ENCODE data around the gene TBC1D16. TPM values are rescaled to one million over a fixed set of nuclear protein-coding genes. Genes with fewer than 3 reads are reported as not detected.

The TBC1D16 gene
- total and polyA plus RNA-seq, 8 donors: 4.9 to 31.4 (median 19.7) TPM

GRCh38 chr17:80055597-80055996 is 19.9 kb upstream of the TBC1D16 start:
- Histone ChIP-seq H3K9me3 (no peaks in the 10 kb centered on the region), H3K27ac (no peak overlapping the region), H3K4me1 (no peaks in the 10 kb centered on the region), H3K36me3 (no peaks in the 10 kb centered on the region), H3K27me3 (no peaks in the 10 kb centered on the region), H3K4me3 (no peak overlapping the region)
- WGBS, 2 donors: 87 to 92% methylated on average over 9 of the region's 9 CpGs
- no peak for TF ChIP-seq CTCF (IDR thresholded peaks at IDR 0.05)
- DNase-seq (no peak), ATAC-seq (no peak), FAIRE-seq (no peak)
- intact Hi-C loops (cut with DNase I): no loop called here

- Histone ChIP-seq H3K36me3 (no peaks in the 10 kb centered on the region), H3K27me3 (no peaks in the 10 kb centered on the region), H3K4me3 (no peak overlapping the region), H3K27ac (peak overlapping the region in 1 of 4 donors; percentile 23), H3K4me1 (no peaks in the 10 kb centered on the region), H3K9me3 (no peaks in the 10 kb centered on the region)
- 91% methylated on average over 10 of the region's 10 CpGs for WGBS, 2 donors
- intact Hi-C loops (cut with DNase I): no loop called here
- ATAC-seq (peak in 1 of 4 donors; percentile 39), FAIRE-seq (no peak), DNase-seq (no peak)
- no peak for TF ChIP-seq CTCF (IDR thresholded peaks at IDR 0.05)
Measured at GRCh38 chr17:80053102-80053501, 17.4 kb upstream of the TBC1D16 start.

- Histone ChIP-seq H3K36me3 (no peaks in the 10 kb centered on the region), H3K27me3 (no peaks in the 10 kb centered on the region), H3K9me3 (no peaks in the 10 kb centered on the region), H3K4me3 (no peak overlapping the region), H3K27ac (no peak overlapping the region), H3K4me1 (no peaks in the 10 kb centered on the region)
- no peak for FAIRE-seq
- intact Hi-C loops (cut with DNase I): no loop called here
- ATAC-seq: no peak
- WGBS, 2 donors: 94 to 97% methylated on average over 11 of the region's 11 CpGs
- peak in 1 of 6 donors; percentile 10 for DNase-seq
- TF ChIP-seq CTCF (IDR thresholded peaks at IDR 0.05): no peak
Measured at GRCh38 chr17:80051681-80052080, 16.0 kb upstream of the TBC1D16 start.

GRCh38 chr17:80050706-80051105 is 15.0 kb upstream of the TBC1D16 start:
- intact Hi-C loops (cut with DNase I): no loop called here
- FAIRE-seq (no peak), DNase-seq (no peak), ATAC-seq (no peak)
- TF ChIP-seq CTCF (IDR thresholded peaks at IDR 0.05): no peak
- Histone ChIP-seq H3K4me3 (no peak overlapping the region), H3K9me3 (no peaks in the 10 kb centered on the region), H3K36me3 (no peaks in the 10 kb centered on the region), H3K4me1 (peaks cover 0 to 5% (median 5%) of the 10 kb centered on the region in 3 donors), H3K27ac (no peak overlapping the region), H3K27me3 (no peaks in the 10 kb centered on the region)
- 89 to 98% methylated on average over 16 of the region's 16 CpGs for WGBS, 2 donors

GRCh38 chr17:80049986-80050385 is 14.3 kb upstream of the TBC1D16 start:
- Histone ChIP-seq H3K4me3 (no peak overlapping the region), H3K27me3 (no peaks in the 10 kb centered on the region), H3K4me1 (peaks cover 0 to 12% (median 5%) of the 10 kb centered on the region in 3 donors), H3K36me3 (no peaks in the 10 kb centered on the region), H3K27ac (no peak overlapping the region), H3K9me3 (no peaks in the 10 kb centered on the region)
- WGBS, 2 donors: 93 to 96% methylated on average over 21 of the region's 21 CpGs
- intact Hi-C loops (cut with DNase I): no loop called here
- FAIRE-seq: no peak
- no peak for ATAC-seq
- no peak for TF ChIP-seq CTCF (IDR thresholded peaks at IDR 0.05)
- peak in 1 of 6 donors; percentile 55 for DNase-seq

Data from pancreas (tissue), 10 donors.